Measurements from ENCODE around the gene CORO6. TPM values are rescaled to one million over a fixed set of nuclear protein-coding genes. Genes with fewer than 3 reads are reported as not detected.

Gene CORO6
- total RNA-seq (100 to 1,000 TPM; 478 to 710 (median 557) TPM), polyA plus RNA-seq (100 to 1,000 TPM; 182 to 495 (median 236) TPM)
- long read RNA-seq, donor 1, transcript CORO6-201 (11 exons, 2,603 nt), result major isoform, 11 of 513 reads
- long read RNA-seq, donor 1, partial matches to known transcripts, result 113 of 513 reads
- long read RNA-seq, donor 1, other reads (novel, unspliced or antisense), result 385 of 513 reads
- long read RNA-seq, donor 2, full-length matches to known transcripts, result 48 of 1,314 reads
- long read RNA-seq, donor 2, partial matches to known transcripts, result 365 of 1,314 reads
- long read RNA-seq, donor 2, other reads (novel, unspliced or antisense), result 901 of 1,314 reads

DNA sequence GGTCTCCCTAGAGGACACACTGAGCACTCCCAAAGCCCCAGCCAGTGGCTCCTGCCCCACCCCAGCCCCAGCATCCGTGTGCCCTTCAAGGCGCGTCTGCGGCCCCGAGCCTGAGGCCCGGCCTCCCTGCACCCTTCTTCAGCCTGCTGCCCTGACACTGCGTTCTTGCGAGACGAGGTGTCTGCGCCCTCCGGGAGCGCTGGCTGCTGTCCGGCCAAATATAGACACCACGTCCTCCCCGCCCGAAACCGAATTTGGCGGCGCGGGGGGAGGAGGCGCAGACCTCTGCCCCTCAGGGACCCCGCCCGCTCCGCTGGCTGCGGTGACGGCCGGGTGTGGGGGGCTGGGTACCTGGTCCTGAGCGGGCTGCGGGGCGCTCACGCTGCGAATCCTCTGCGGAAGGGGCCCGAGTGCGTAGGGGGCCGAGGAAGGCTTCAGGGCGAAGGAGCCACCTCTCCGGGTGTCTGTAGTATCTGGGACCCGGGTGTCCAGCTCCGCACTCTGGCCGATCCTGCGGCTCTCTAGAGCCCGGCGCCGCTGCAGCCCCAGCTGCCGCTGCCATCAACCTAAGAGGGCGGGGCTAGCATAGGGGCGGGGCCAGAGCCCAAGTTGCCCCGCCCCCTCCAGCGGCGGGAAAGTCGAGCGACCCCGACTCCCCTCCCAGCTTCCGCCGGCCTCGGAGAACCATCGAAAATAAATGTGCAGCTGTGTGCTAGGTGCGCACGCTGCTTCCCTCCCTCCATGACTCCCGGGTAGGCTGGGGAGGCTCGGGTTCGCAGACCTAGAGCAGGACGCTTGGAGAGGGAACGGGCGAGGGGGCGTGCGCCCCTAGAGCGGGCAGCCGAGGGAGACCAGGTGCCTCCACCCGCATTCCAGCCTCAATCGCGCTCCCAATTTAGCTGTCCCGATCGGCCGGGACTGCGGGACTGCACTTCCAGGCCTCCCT is at the start of gene CORO6:
TSS of gene CORO6 (minus strand) at position 576 of the 946 bp plus-strand sequence. CDS start 1,491 bp downstream, outside the sequence.
- Histone ChIP-seq H3K27me3 (ENCODE audit: insufficient read depth in 3 of 3, low read length in 2 of 3) (no peaks in the 10 kb centered on the region), H3K4me1 (peaks cover 58% of the 10 kb centered on the region), H3K36me3 (ENCODE audit: insufficient read depth in 1 of 2, low read depth in 1 of 2) (peaks cover 0 to 20% of the 10 kb centered on the region in 2 donors), H3K4me3 (peak within 1 kb of the TSS; percentile 98), H3K9me3 (no peaks in the 10 kb centered on the region), H3K27ac (peak within 1 kb of the TSS; percentile 99)
- DNase-seq (peak; percentile 66 to 90), ATAC-seq (peak; percentile 65 to 70 (median 68))
- intact Hi-C loops (cut with DNase I), result loop anchor here in 1 of 2 donors (5.0 kb wide), 2 partner anchors 140 to 310 kb away; partner anchors contain the start of gene SSH2
- 3 to 5% (median 3%) methylated on average over 61 to 77 of the region's 77 CpGs for WGBS, 3 donors
- no peak for TF ChIP-seq CTCF (IDR thresholded peaks at IDR 0.05)

DNA sequence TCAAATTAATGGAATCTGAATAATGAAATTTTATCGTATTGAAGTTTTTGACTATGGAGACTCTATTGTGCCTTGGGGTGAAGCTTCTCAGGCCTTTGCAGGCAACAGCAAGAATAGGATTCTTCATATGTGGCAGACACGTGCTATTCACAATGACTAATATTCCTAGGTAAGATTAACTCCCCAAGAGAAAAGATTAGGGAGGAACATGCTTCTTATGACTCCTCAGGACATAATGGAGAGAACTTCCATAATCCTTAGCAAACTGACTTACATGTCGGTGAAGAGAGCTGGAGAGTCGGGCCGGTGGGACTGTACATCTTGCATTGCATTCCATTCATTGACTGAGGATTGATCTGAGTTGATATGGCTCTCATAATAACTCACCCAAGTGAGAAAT is 48.9 kb upstream of the CORO6 start:
- Histone ChIP-seq H3K4me3 (no peak overlapping the region), H3K4me1 (peaks cover 38% of the 10 kb centered on the region), H3K27me3 (ENCODE audit: insufficient read depth in 3 of 3, low read length in 2 of 3) (no peaks in the 10 kb centered on the region), H3K36me3 (ENCODE audit: insufficient read depth in 1 of 2, low read depth in 1 of 2) (peaks cover 4 to 84% of the 10 kb centered on the region in 2 donors), H3K9me3 (no peaks in the 10 kb centered on the region), H3K27ac (peak overlapping the region; percentile 88)
- no peak for TF ChIP-seq CTCF (IDR thresholded peaks at IDR 0.05)
- ATAC-seq, result no peak
- 84 to 88% (median 87%) methylated on average over 5 of the region's 5 CpGs for WGBS, 3 donors
- intact Hi-C loops (cut with DNase I), result no loop called here
- DNase-seq, result no peak

DNA sequence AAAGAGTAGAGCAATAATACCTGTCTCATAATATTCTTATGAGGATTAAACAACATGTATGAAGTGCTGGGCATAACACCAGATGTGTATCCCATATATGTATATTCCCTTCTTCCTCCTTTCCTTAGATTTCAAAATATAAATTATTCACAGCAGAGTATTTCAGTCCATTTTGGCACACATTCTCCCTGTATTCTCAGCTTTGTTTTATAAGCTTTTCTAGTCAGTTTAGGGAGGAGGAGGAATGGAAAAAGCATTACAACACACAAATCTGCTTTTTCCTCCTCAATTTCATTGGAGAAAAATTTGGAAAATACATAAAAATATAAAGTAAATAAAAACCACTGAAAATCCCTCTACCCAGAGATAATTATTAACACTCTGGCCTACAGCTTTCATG is 46.6 kb upstream of the CORO6 start:
- H3K9me3 ChIP-seq, result no peaks in the 10 kb centered on the region
- no peak for TF ChIP-seq CTCF (IDR thresholded peaks at IDR 0.05)
- peaks cover 45% of the 10 kb centered on the region for H3K4me1 ChIP-seq
- peaks cover 5 to 99% of the 10 kb centered on the region in 2 donors for H3K36me3 ChIP-seq (ENCODE audit: insufficient read depth in 1 of 2, low read depth in 1 of 2)
- intact Hi-C loops (cut with DNase I), result no loop called here
- ATAC-seq, result no peak
- DNase-seq, result no peak
- H3K27ac ChIP-seq, result peak overlapping the region; percentile 88
- no peak overlapping the region for H3K4me3 ChIP-seq
- H3K27me3 ChIP-seq (ENCODE audit: insufficient read depth in 3 of 3, low read length in 2 of 3), result no peaks in the 10 kb centered on the region

GRCh38 chr17:29667969-29668368 is 45.3 kb upstream of the CORO6 start:
- Histone ChIP-seq H3K27me3 (ENCODE audit: insufficient read depth in 3 of 3, low read length in 2 of 3) (no peaks in the 10 kb centered on the region), H3K9me3 (no peaks in the 10 kb centered on the region), H3K4me3 (no peak overlapping the region), H3K36me3 (ENCODE audit: insufficient read depth in 1 of 2, low read depth in 1 of 2) (peaks cover 5 to 93% of the 10 kb centered on the region in 2 donors), H3K4me1 (peaks cover 50% of the 10 kb centered on the region), H3K27ac (peak overlapping the region; percentile 88)
- no peak for TF ChIP-seq CTCF (IDR thresholded peaks at IDR 0.05)
- DNase-seq (no peak), ATAC-seq (peak; percentile 43 to 63 (median 54))
- intact Hi-C loops (cut with DNase I), result no loop called here
